H1 (cell line): ENCODE measurements around the gene PARP14.

ENCODE experiments used
- CEBPB ChIP-seq: IDR thresholded peaks from 2 replicates; pipeline ENCODE4 v1.6.1; 2012; ENCODE audit warnings: low read depth, low read length
- CTBP2 ChIP-seq: IDR thresholded peaks from 2 replicates; pipeline ENCODE4 v1.7.0; 2011; ENCODE audit warnings: borderline replicate concordance, mild to moderate bottlenecking, moderate library complexity, mixed read lengths, low read length; ENCODE audit not compliant: insufficient read depth, insufficient read length
- EZH2 ChIP-seq: fragments of 200-600 bp; sonication (generic); IDR thresholded peaks from 2 replicates; pipeline ENCODE4 v1.7.1; 2012; ENCODE audit warnings: low read depth, mild to moderate bottlenecking, moderate library complexity, low read length, inconsistent platforms; ENCODE audit not compliant: severe bottlenecking
- JUN ChIP-seq: IDR thresholded peaks from 2 replicates; pipeline ENCODE4 v1.6.1; 2011; ENCODE audit warnings: low read depth, mild to moderate bottlenecking, improper control_type of control experiment, low read length
- POLR2A ChIP-seq, 2 experiments: IDR thresholded peaks; 1 replicate in 1 of 2; 2 replicates in 1 of 2; pipeline ENCODE4 v1.6.1; 2011; ENCODE audit warnings: low read depth in 2 of 2, low read length in 2 of 2, mild to moderate bottlenecking in 2 of 2; ENCODE audit errors: control extremely low read depth in 1 of 2
- RAD21 ChIP-seq, 2 experiments: IDR thresholded peaks in 1 of 2; conservative IDR thresholded peaks in 1 of 2; 2 replicates each; pipeline ENCODE4 v1.6.1; 2011; ENCODE audit warnings: low read depth in 2 of 2, low read length in 2 of 2, improper control_type of control experiment in 1 of 2, inconsistent platforms in 1 of 2, mild to moderate bottlenecking in 1 of 2, moderate library complexity in 1 of 2
- SP1 ChIP-seq: IDR thresholded peaks from 2 replicates; pipeline ENCODE4 v1.6.1; 2011; ENCODE audit warnings: low read depth, low read length
- SRF ChIP-seq: IDR thresholded peaks from 2 replicates; pipeline ENCODE4 v1.6.1; 2011; ENCODE audit warnings: mild to moderate bottlenecking, low read depth, low read length, moderate library complexity
- YY1 ChIP-seq: IDR thresholded peaks from 2 replicates; pipeline ENCODE4 v1.6.1; 2011; ENCODE audit warnings: low read depth, mild to moderate bottlenecking, low read length
- ZNF274 ChIP-seq: IDR thresholded peaks from 2 replicates; pipeline ENCODE4 v1.7.0; 2012; ENCODE audit warnings: low read length, borderline replicate concordance; ENCODE audit errors: extremely low read depth
- TF ChIP-seq, protein P1 (sequence below), 3 experiments: IDR thresholded peaks; 1 replicate in 2 of 3; 2 replicates in 1 of 3; pipeline versions ENCODE4 v1.5.1 to v1.6.1; 2011; ENCODE audit warnings: low read length in 3 of 3, mild to moderate bottlenecking in 3 of 3, inconsistent platforms in 2 of 3, low read depth in 1 of 3, moderate library complexity in 1 of 3; ENCODE audit not compliant: insufficient read depth in 1 of 3; ENCODE audit errors: control extremely low read depth in 1 of 3

GRCh38 chr3:122636697-122637096 lies 43.9 kb upstream of the PARP14 start:
- no peak for TF ChIP-seq EZH2
- TF ChIP-seq RAD21 (IDR thresholded peaks at IDR 0.05 in 1 of 2, conservative IDR thresholded peaks at IDR 0.05 in 1 of 2; ENCODE audit: low read depth in 2 of 2, low read length in 2 of 2) = no peak
- TF ChIP-seq SP1 = no peak
- TF ChIP-seq YY1 = no peak
- TF ChIP-seq, protein P1, sequence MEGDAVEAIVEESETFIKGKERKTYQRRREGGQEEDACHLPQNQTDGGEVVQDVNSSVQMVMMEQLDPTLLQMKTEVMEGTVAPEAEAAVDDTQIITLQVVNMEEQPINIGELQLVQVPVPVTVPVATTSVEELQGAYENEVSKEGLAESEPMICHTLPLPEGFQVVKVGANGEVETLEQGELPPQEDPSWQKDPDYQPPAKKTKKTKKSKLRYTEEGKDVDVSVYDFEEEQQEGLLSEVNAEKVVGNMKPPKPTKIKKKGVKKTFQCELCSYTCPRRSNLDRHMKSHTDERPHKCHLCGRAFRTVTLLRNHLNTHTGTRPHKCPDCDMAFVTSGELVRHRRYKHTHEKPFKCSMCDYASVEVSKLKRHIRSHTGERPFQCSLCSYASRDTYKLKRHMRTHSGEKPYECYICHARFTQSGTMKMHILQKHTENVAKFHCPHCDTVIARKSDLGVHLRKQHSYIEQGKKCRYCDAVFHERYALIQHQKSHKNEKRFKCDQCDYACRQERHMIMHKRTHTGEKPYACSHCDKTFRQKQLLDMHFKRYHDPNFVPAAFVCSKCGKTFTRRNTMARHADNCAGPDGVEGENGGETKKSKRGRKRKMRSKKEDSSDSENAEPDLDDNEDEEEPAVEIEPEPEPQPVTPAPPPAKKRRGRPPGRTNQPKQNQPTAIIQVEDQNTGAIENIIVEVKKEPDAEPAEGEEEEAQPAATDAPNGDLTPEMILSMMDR (IDR thresholded peaks at IDR 0.05; ENCODE audit: control extremely low read depth in 1 of 3, insufficient read depth in 1 of 3, low read depth in 1 of 3, low read length in 3 of 3) = no peak
- no peak for TF ChIP-seq SRF
- no peak for TF ChIP-seq CEBPB
- no peak for TF ChIP-seq CTBP2
- no peak for TF ChIP-seq POLR2A (IDR thresholded peaks at IDR 0.05; ENCODE audit: control extremely low read depth in 1 of 2, low read depth in 2 of 2, low read length in 2 of 2)
- no peak for TF ChIP-seq ZNF274
- no peak for TF ChIP-seq JUN
